HepG2 (cell line): ENCODE measurements around the gene SLC22A12. TPM values are rescaled to one million over a fixed set of nuclear protein-coding genes. Genes with fewer than 3 reads are reported as not detected.

Experiments used
- ATAC-seq: fragments of 200-7000 bp; cut with Tn5 transposase; 3 replicates; pipeline ENCODE4 v1.9.1; 2020; ENCODE audit warnings: mild to moderate bottlenecking, moderate library complexity
- BruUV-seq: library from RNA; stranded (reverse); fragments of 400-500 nt; replicated peaks from 2 replicates; lab custom pipeline; 2021; lab: Mats Ljungman, UMichigan
- CTCF ChIA-PET: fragments of 300-600 bp; formaldehyde crosslinking; extraction: SDS; loops from one replicate; lab custom pipeline; 2021; ENCODE audit warnings: low total read pairs, inconsistent platforms, low intra/inter-chr PET ratio; lab: Yijun Ruan, JAX
- POLR2A ChIA-PET: fragments of 350-600 bp; sonication (Branson Sonifier 250); formaldehyde crosslinking; loops from one replicate; lab custom pipeline; 2020; ENCODE audit warnings: antibody characterized with exemption, inconsistent platforms; lab: Yijun Ruan, JAX
- DNase-seq: peaks from one replicate; pipeline ENCODE4 v3.0.0-alpha.2; 2015; ENCODE audit warnings: low spot score
- FAIRE-seq: peaks from 3 replicates; lab custom pipeline; 2011; peaks lifted over from hg19 to GRCh38; lab: Jason Lieb, UNC
- H2AFZ ChIP-seq: one replicate; pipeline ENCODE4 v1.6.1; 2011; ENCODE audit warnings: low read length, inconsistent platforms
- H3K27ac ChIP-seq: fragments of 300-600 bp; 3 replicates; pipeline ENCODE4 v1.8.0; 2011; ENCODE audit warnings: mixed run types, mild to moderate bottlenecking, mixed read lengths, low read length, inconsistent platforms; ENCODE audit not compliant: insufficient read depth; ENCODE audit errors: extremely low read length
- H3K27me3 ChIP-seq, 2 experiments: fragments of 200-600 bp in 1 of 2; 2 replicates in 1 of 2; 3 replicates in 1 of 2; pipeline versions ENCODE4 v1.6.0 to v1.8.0; 2011; ENCODE audit warnings: low read length in 2 of 2, mild to moderate bottlenecking in 2 of 2, moderate library complexity in 2 of 2, inconsistent platforms in 1 of 2; ENCODE audit not compliant: insufficient read depth in 2 of 2, control insufficient read depth in 1 of 2
- H3K36me3 ChIP-seq, 2 experiments: fragments of 200-600 bp in 1 of 2; replicated peaks in 1 of 2; 2 replicates in 1 of 2; 3 replicates in 1 of 2; pipeline versions ENCODE4 v1.5.1 to v1.8.0; 2011; ENCODE audit warnings: low read length in 2 of 2, inconsistent platforms in 1 of 2; ENCODE audit not compliant: insufficient read depth in 2 of 2, control insufficient read depth in 1 of 2
- H3K4me1 ChIP-seq: 2 replicates; pipeline ENCODE4 v1.5.1; 2012; ENCODE audit warnings: low read length, inconsistent platforms; ENCODE audit not compliant: insufficient read depth
- H3K4me2 ChIP-seq: 2 replicates; pipeline ENCODE4 v1.6.0; 2011; ENCODE audit warnings: low read depth, low read length, inconsistent platforms
- H3K4me3 ChIP-seq, 3 experiments: fragments of 200-600 bp in 1 of 3; sonication (generic), shearing (Covaris generic) in 1 of 3; replicated peaks in 1 of 3; 2 replicates each; pipeline ENCODE4 v1.5.1; 2011 to 2016; ENCODE audit warnings: low read length in 3 of 3, inconsistent platforms in 2 of 3, low read depth in 2 of 3, mild to moderate bottlenecking in 2 of 3, control low read depth in 1 of 3, mixed read lengths in 1 of 3; ENCODE audit not compliant: insufficient read depth in 1 of 3
- H3K79me2 ChIP-seq: one replicate; pipeline ENCODE4 v1.6.1; 2011; ENCODE audit warnings: low read length, inconsistent platforms; ENCODE audit not compliant: insufficient read depth
- H3K9ac ChIP-seq: 2 replicates; pipeline ENCODE4 v1.6.0; 2011; ENCODE audit warnings: mild to moderate bottlenecking, low read depth, low read length, inconsistent platforms; ENCODE audit not compliant: insufficient read depth
- H3K9me3 ChIP-seq: 2 replicates; pipeline ENCODE4 v1.5.1; 2012; ENCODE audit warnings: mild to moderate bottlenecking, low read length
- H4K20me1 ChIP-seq: 2 replicates; pipeline ENCODE4 v1.6.0; 2011; ENCODE audit warnings: inconsistent platforms, mild to moderate bottlenecking, low read length, moderate library complexity; ENCODE audit not compliant: insufficient read depth
- ATF6 ChIP-seq: sonication (generic); formaldehyde crosslinking; conservative IDR thresholded peaks from 2 replicates; pipeline ENCODE4 v1.4.0; 2020; ENCODE audit warnings: missing genetic modification reagents
- CCDC6 ChIP-seq: sonication (generic); formaldehyde crosslinking; IDR thresholded peaks from 2 replicates; pipeline ENCODE4 v1.8.1; 2022; ENCODE audit warnings: mild to moderate bottlenecking, missing genetic modification reagents, moderate library complexity
- ELF1 ChIP-seq: sonication (generic); formaldehyde crosslinking; IDR thresholded peaks from 2 replicates; pipeline ENCODE4 v1.4.0; 2020; ENCODE audit warnings: missing genetic modification reagents
- FIP1L1 ChIP-seq: fragments of 200-400 bp; formaldehyde crosslinking; IDR thresholded peaks from 2 replicates; pipeline ENCODE4 v1.6.1; 2018; ENCODE audit warnings: low read depth, mild to moderate bottlenecking, low read length, moderate library complexity, borderline replicate concordance; ENCODE audit not compliant: insufficient read depth
- FOXK1 ChIP-seq: sonication (generic); formaldehyde crosslinking; IDR thresholded peaks from 2 replicates; pipeline ENCODE4 v1.4.0; 2020; ENCODE audit warnings: low read depth, missing genetic modification reagents, borderline replicate concordance
- FUBP1 ChIP-seq: sonication (generic); formaldehyde crosslinking; IDR thresholded peaks from 2 replicates; pipeline ENCODE4 v1.5.1; 2020; ENCODE audit warnings: missing genetic modification reagents, mild to moderate bottlenecking, borderline replicate concordance
- HHEX ChIP-seq: IDR thresholded peaks from 2 replicates; pipeline ENCODE4 v1.6.1; 2016; ENCODE audit warnings: control low read depth
- PBX2 ChIP-seq: IDR thresholded peaks from 2 replicates; pipeline ENCODE4 v1.6.1; 2016; ENCODE audit warnings: control low read depth
- POGK ChIP-seq: sonication (generic); formaldehyde crosslinking; conservative IDR thresholded peaks from 2 replicates; pipeline ENCODE4 v1.8.0; 2022; ENCODE audit warnings: mild to moderate bottlenecking, moderate library complexity, missing genetic modification reagents
- RXRA ChIP-seq: sonication (generic); formaldehyde crosslinking; IDR thresholded peaks from 2 replicates; pipeline ENCODE4 v1.5.1; 2020; ENCODE audit warnings: missing genetic modification reagents
- SNAI1 ChIP-seq: sonication (generic); formaldehyde crosslinking; IDR thresholded peaks from 2 replicates; pipeline ENCODE4 v1.5.0; 2020; ENCODE audit warnings: mild to moderate bottlenecking, missing genetic modification reagents, borderline replicate concordance
- TEAD2 ChIP-seq: sonication (generic); formaldehyde crosslinking; IDR thresholded peaks from 2 replicates; pipeline ENCODE4 v1.9.0; 2021; ENCODE audit warnings: missing genetic modification reagents
- ZNF136 ChIP-seq: sonication (generic); formaldehyde crosslinking; IDR thresholded peaks from 2 replicates; pipeline ENCODE4 v1.8.1; 2022; ENCODE audit warnings: low read depth, mild to moderate bottlenecking, moderate library complexity, missing genetic modification reagents
- ZNF3 ChIP-seq: IDR thresholded peaks from 2 replicates; pipeline ENCODE4 v1.7.0; 2017; ENCODE audit warnings: inconsistent platforms
- ZNF512 ChIP-seq: sonication (generic); formaldehyde crosslinking; IDR thresholded peaks from 2 replicates; pipeline ENCODE4 v1.4.0; 2020; ENCODE audit warnings: mild to moderate bottlenecking, missing genetic modification reagents
- ZNF691 ChIP-seq: sonication (generic); formaldehyde crosslinking; IDR thresholded peaks from 2 replicates; pipeline ENCODE4 v1.4.0; 2020; ENCODE audit warnings: missing genetic modification reagents, low read depth, mild to moderate bottlenecking, borderline replicate concordance
- WGBS: methylation state at CpG from one replicate; pipeline ENCODE4 v1.1.6; 2017; ENCODE audit warnings: low lambda C conversion rate; 5-methylcytosine and 5-hydroxymethylcytosine counted together
- in situ Hi-C: cut with HindIII; loops from 2 replicates; pipeline ENCODE4 v1.10.0; 2017; ENCODE audit warnings: low pct_unique_long_range_greater_than_20kb; ENCODE audit not compliant: extremely low pct_ligation_motif_present
- intact Hi-C: fragments of 100-400 bp; cut with micrococcal nuclease; formaldehyde crosslinking; loops from one replicate; pipeline ENCODE4 v1.10.0; 2022; ENCODE audit not compliant: unreplicated experiment
- polyA plus RNA-seq, 8 experiments: library from polyadenylated mRNA; depleted of rRNA in 3 of 8; stranded (reverse) in 7 of 8; unstranded in 1 of 8; fragments of >200 nt; fragmentation: Illumina TruSeq in 4 of 8; extraction: Trizol in 4 of 8; gene quantifications; 2 replicates each; pipeline versions ENCODE4 v1.2.1 to v1.2.3, GENCODE V29; 2011 to 2016; ENCODE audit warnings: low read depth in 4 of 8, missing spikeins in 1 of 8, mixed read lengths in 1 of 8; ENCODE audit not compliant: insufficient read depth in 1 of 8
- total RNA-seq, 5 experiments: library from RNA; depleted of rRNA; stranded (reverse); fragments of >200 nt; fragmentation: Illumina TruSeq; extraction: Trizol; gene quantifications; 2 replicates each; pipeline ENCODE4 v1.2.3, GENCODE V29; 2016; ENCODE audit warnings: low read depth in 1 of 5

The SLC22A12 gene
- total and polyA plus RNA-seq, 2 of the 13 experiments (the other 11 are each of a cell fraction or from before 2014, with no cell fraction given) = not detected

- H4K20me1 ChIP-seq = no peaks in the 10 kb centered on the region
- no peaks in the 10 kb centered on the region for H3K36me3 ChIP-seq
- ChIA-PET POLR2A (no interaction called here), CTCF (no interaction called here)
- ATAC-seq (peak; percentile 13; the same call in 1 of the 3 replicates), FAIRE-seq (no peak), DNase-seq (no peak)
- no peak overlapping the region for H3K4me3 ChIP-seq
- H3K79me2 ChIP-seq = no peaks in the 10 kb centered on the region
- in situ Hi-C loops (no loop called here), intact Hi-C loops (no loop called here)
- 57% methylated on average over 2 of the region's 3 CpGs for WGBS
- no peak overlapping the region for H3K27ac ChIP-seq
- no peak overlapping the region for H3K4me2 ChIP-seq
- H2AFZ ChIP-seq = no peak overlapping the region
- H3K4me1 ChIP-seq = peaks cover 18% of the 10 kb centered on the region
- no peak overlapping the region for H3K9ac ChIP-seq
- H3K27me3 ChIP-seq = peaks cover 0 to 7% of the 10 kb centered on the region in 2 experiments; a peak in 2 of 5 replicates
- H3K9me3 ChIP-seq = peaks cover 20% of the 10 kb centered on the region
- no TSS peak for BruUV-seq
- no peak for TF ChIP-seq CCDC6 (CRISPR knock-in tag)
- no peak for TF ChIP-seq ZNF136 (CRISPR knock-in tag)
- no peak for TF ChIP-seq ATF6 (CRISPR knock-in tag)
- no peak for TF ChIP-seq RXRA (CRISPR knock-in tag)
- TF ChIP-seq FOXK1 (CRISPR knock-in tag) = no peak
- no peak for TF ChIP-seq ZNF691 (CRISPR knock-in tag)
- no peak for TF ChIP-seq POGK (CRISPR knock-in tag)
- TF ChIP-seq HHEX (CRISPR knock-in tag) = no peak
- TF ChIP-seq ZNF512 (CRISPR knock-in tag) = no peak
- TF ChIP-seq FIP1L1 = no peak
- no peak for TF ChIP-seq FUBP1 (CRISPR knock-in tag)
- TF ChIP-seq ELF1 (CRISPR knock-in tag) = no peak
- TF ChIP-seq SNAI1 (CRISPR knock-in tag) = no peak
- TF ChIP-seq PBX2 (CRISPR knock-in tag) = no peak
- no peak for TF ChIP-seq ZNF3 (CRISPR knock-in tag)
- no peak for TF ChIP-seq TEAD2
These were observed 1.2 kb downstream of the SLC22A12 start for GRCh38 chr11:64592234-64592615.
